ENCODE data around the gene FARP1. TPM values are rescaled to one million over a fixed set of nuclear protein-coding genes. Genes with fewer than 3 reads are reported as not detected.

FARP1 gene
- total RNA-seq, 2 experiments from 2014 or later: not detected

DNA sequence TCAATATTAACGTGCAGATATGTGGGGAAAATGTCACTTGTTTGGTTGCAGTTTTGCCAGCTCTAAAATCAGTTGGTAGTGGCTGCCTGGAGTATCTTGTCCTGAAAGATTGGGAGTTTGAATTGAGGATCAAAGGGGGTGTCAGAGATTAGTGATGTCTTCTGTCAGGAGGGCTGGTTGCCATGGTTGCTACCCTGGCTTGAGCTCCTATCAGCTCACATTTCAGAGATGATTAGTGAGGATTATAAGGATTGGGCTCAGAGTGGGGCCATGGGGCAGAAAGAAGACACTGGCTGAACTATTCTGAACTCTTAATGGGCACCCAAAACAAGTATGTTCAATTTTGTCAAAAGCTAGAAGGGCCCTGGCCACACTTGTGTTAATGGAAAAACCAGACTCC is 129.7 kb downstream of the FARP1 start:
- H4K20me1 ChIP-seq (ENCODE audit: insufficient read depth, low read length): no peaks in the 10 kb centered on the region
- no peaks in the 10 kb centered on the region for H3K79me2 ChIP-seq (ENCODE audit: insufficient read depth, low read depth, low read length)
- H3K36me3 ChIP-seq (ENCODE audit: insufficient read depth, low read length): no peaks in the 10 kb centered on the region
- no TSS peak for BruUV-seq (replicated peaks)
- no peaks in the 10 kb centered on the region for H3K9me2 ChIP-seq (ENCODE audit: insufficient read depth, low read length)
- H2AFZ ChIP-seq (ENCODE audit: low read length): no peak overlapping the region
- H3K4me3 ChIP-seq (ENCODE audit: low read depth, low read length, poor library complexity, severe bottlenecking): no peak overlapping the region
- H3K4me1 ChIP-seq (ENCODE audit: insufficient read depth, low read length, poor library complexity, severe bottlenecking): no peaks in the 10 kb centered on the region
- H3K4me2 ChIP-seq (ENCODE audit: low read length): no peak overlapping the region
- DNase-seq (ENCODE audit: low spot score): no peak
- H3K9me3 ChIP-seq (ENCODE audit: low read length): no peaks in the 10 kb centered on the region
- intact Hi-C loops (cut with micrococcal nuclease; ENCODE audit: unreplicated experiment): no loop called here
- no peak overlapping the region for H3K27ac ChIP-seq (ENCODE audit: low read depth, low read length, poor library complexity, severe bottlenecking)
- TF ChIP-seq, protein P1, sequence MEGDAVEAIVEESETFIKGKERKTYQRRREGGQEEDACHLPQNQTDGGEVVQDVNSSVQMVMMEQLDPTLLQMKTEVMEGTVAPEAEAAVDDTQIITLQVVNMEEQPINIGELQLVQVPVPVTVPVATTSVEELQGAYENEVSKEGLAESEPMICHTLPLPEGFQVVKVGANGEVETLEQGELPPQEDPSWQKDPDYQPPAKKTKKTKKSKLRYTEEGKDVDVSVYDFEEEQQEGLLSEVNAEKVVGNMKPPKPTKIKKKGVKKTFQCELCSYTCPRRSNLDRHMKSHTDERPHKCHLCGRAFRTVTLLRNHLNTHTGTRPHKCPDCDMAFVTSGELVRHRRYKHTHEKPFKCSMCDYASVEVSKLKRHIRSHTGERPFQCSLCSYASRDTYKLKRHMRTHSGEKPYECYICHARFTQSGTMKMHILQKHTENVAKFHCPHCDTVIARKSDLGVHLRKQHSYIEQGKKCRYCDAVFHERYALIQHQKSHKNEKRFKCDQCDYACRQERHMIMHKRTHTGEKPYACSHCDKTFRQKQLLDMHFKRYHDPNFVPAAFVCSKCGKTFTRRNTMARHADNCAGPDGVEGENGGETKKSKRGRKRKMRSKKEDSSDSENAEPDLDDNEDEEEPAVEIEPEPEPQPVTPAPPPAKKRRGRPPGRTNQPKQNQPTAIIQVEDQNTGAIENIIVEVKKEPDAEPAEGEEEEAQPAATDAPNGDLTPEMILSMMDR (conservative IDR thresholded peaks at IDR 0.05; ENCODE audit: low read length): no peak
- no peak for TF ChIP-seq EZH2phosphoT487 (IDR thresholded peaks at IDR 0.05; ENCODE audit: borderline replicate concordance, low read depth, low read length)
- ChIA-PET POLR2A (no interaction called here), CTCF (ENCODE audit: unreplicated experiment) (no interaction called here)

DNA sequence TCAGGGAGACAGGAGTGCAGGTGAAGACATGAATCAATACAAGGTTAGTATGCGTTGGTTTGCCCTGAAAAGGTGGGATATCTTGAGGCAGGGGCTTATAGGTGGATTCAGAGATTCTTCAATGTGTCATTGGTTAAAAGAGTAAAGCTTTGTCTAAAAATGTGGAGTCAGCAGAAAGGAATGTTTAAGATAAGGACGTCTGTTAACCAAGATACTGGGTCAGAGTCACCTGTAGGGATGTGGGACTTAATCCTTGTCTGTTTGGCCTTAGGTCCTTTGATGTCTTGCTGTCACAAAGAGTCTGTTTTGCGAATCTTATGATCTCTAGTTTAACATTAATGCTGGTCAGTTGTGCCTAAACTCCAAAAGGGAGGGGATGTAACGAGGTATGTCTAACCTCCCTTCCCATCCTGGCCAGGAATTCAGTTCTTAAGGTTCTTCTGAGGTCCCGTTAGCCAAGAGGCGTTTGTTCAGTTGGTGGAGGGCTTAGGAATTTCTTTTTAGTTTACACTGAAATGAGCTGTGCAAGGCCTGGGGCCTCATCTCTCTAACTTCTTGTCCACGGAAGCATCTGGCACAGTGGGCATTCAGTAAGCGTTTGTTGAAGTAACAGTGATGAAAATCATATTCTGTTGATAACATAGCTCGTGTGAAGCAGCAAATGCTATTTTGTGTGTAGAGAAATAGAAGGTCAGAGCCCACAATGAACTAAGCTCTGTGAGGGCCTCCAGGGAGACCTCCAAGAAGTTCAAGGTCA is 130.4 kb downstream of the FARP1 start:
- CTCF ChIA-PET (ENCODE audit: unreplicated experiment): no interaction called here

More for the DNA sequence above, 130.4 kb downstream of the FARP1 start:
- Histone ChIP-seq H3K27ac (ENCODE audit: low read depth, low read length, poor library complexity, severe bottlenecking) (no peak overlapping the region), H3K4me2 (ENCODE audit: low read length) (no peak overlapping the region), H3K36me3 (ENCODE audit: insufficient read depth, low read length) (no peaks in the 10 kb centered on the region), H4K20me1 (ENCODE audit: insufficient read depth, low read length) (no peaks in the 10 kb centered on the region), H3K9me3 (ENCODE audit: low read length) (no peaks in the 10 kb centered on the region), H3K4me3 (ENCODE audit: low read depth, low read length, poor library complexity, severe bottlenecking) (no peak overlapping the region), H3K4me1 (ENCODE audit: insufficient read depth, low read length, poor library complexity, severe bottlenecking) (no peaks in the 10 kb centered on the region), H3K9me2 (ENCODE audit: insufficient read depth, low read length) (no peaks in the 10 kb centered on the region), H2AFZ (ENCODE audit: low read length) (no peak overlapping the region), H3K79me2 (ENCODE audit: insufficient read depth, low read depth, low read length) (no peaks in the 10 kb centered on the region)
- no peak for DNase-seq (ENCODE audit: low spot score)
- no peak for TF ChIP-seq EZH2phosphoT487 (IDR thresholded peaks at IDR 0.05; ENCODE audit: borderline replicate concordance, low read depth, low read length)
- TF ChIP-seq, protein P1 (conservative IDR thresholded peaks at IDR 0.05; ENCODE audit: low read length): no peak
- POLR2A ChIA-PET: interaction anchor here (0.6 kb wide), 1 partner anchor 124 kb away, joined by 3 read pairs; no protein-coding TSS in a partner anchor
- no TSS peak for BruUV-seq (replicated peaks)
- intact Hi-C loops (cut with micrococcal nuclease; ENCODE audit: unreplicated experiment): no loop called here
